Mucosa of stomach (tissue), 1 donor: Measurements from ENCODE around the gene PGAM1.

Experiments
- H3K27me3 ChIP-seq: one replicate; pipeline ENCODE4 v1.7.0; 2013; ENCODE audit warnings: mild to moderate bottlenecking, low read length; ENCODE audit not compliant: control insufficient read depth, insufficient read depth
- H3K36me3 ChIP-seq: one replicate; pipeline ENCODE4 v1.7.0; 2013; ENCODE audit warnings: low read length; ENCODE audit not compliant: control insufficient read depth, insufficient read depth
- H3K4me1 ChIP-seq: one replicate; pipeline ENCODE4 v1.7.0; 2013; ENCODE audit warnings: mild to moderate bottlenecking, low read length; ENCODE audit not compliant: control insufficient read depth, insufficient read depth
- H3K4me3 ChIP-seq: one replicate; pipeline ENCODE4 v1.7.0; 2013; ENCODE audit warnings: low read length
- H3K9ac ChIP-seq: one replicate; pipeline ENCODE4 v1.7.0; 2013; ENCODE audit warnings: mild to moderate bottlenecking, low read length, moderate library complexity
- H3K9me3 ChIP-seq: one replicate; pipeline ENCODE4 v1.7.0; 2013; ENCODE audit warnings: mild to moderate bottlenecking, low read length, moderate library complexity; ENCODE audit not compliant: control insufficient read depth
- donor health status: Pancreatic carcinoma.

The PGAM1 gene

GRCh38 chr10:97425964-97426775, at the start of gene PGAM1:
PGAM1 (plus strand) TSS chr10:97426191; CDS start chr10:97426308, 117 bp downstream.
- Histone ChIP-seq H3K9me3 (no peaks in the 10 kb centered on the region), H3K4me3 (peak within 1 kb of the TSS; percentile 77), H3K9ac (peak within 1 kb of the TSS; percentile 73), H3K27me3 (no peaks in the 10 kb centered on the region), H3K4me1 (peaks cover 17% of the 10 kb centered on the region), H3K36me3 (no peaks in the 10 kb centered on the region)

- no peak overlapping the region for H3K9ac ChIP-seq
- H3K27me3 ChIP-seq, result no peaks in the 10 kb centered on the region
- no peaks in the 10 kb centered on the region for H3K9me3 ChIP-seq
- peaks cover 14% of the 10 kb centered on the region for H3K4me1 ChIP-seq
- no peaks in the 10 kb centered on the region for H3K36me3 ChIP-seq
- no peak overlapping the region for H3K4me3 ChIP-seq
Measured at GRCh38 chr10:97376413-97376812, 49.6 kb upstream of the PGAM1 start.

- H3K9me3 ChIP-seq, result no peaks in the 10 kb centered on the region
- H3K9ac ChIP-seq, result no peak overlapping the region
- H3K27me3 ChIP-seq, result no peaks in the 10 kb centered on the region
- H3K4me3 ChIP-seq, result no peak overlapping the region
- no peaks in the 10 kb centered on the region for H3K36me3 ChIP-seq
- H3K4me1 ChIP-seq, result peaks cover 14% of the 10 kb centered on the region
Measured at GRCh38 chr10:97378933-97379921, 46.8 kb upstream of the PGAM1 start.

GRCh38 chr10:97380516-97380915, 45.5 kb upstream of the PGAM1 start:
- Histone ChIP-seq H3K9ac (no peak overlapping the region), H3K36me3 (no peaks in the 10 kb centered on the region), H3K27me3 (no peaks in the 10 kb centered on the region), H3K4me1 (peaks cover 14% of the 10 kb centered on the region), H3K9me3 (no peaks in the 10 kb centered on the region), H3K4me3 (no peak overlapping the region)

- Histone ChIP-seq H3K4me1 (peaks cover 14% of the 10 kb centered on the region), H3K27me3 (no peaks in the 10 kb centered on the region), H3K4me3 (no peak overlapping the region), H3K9me3 (no peaks in the 10 kb centered on the region), H3K9ac (no peak overlapping the region), H3K36me3 (no peaks in the 10 kb centered on the region)
Measured at GRCh38 chr10:97381626-97382025, 44.4 kb upstream of the PGAM1 start.

- no peak overlapping the region for H3K9ac ChIP-seq
- H3K4me3 ChIP-seq, result no peak overlapping the region
- H3K9me3 ChIP-seq, result no peaks in the 10 kb centered on the region
- no peaks in the 10 kb centered on the region for H3K36me3 ChIP-seq
- peaks cover 14% of the 10 kb centered on the region for H3K4me1 ChIP-seq
- H3K27me3 ChIP-seq, result no peaks in the 10 kb centered on the region
Measured at GRCh38 chr10:97383159-97383558, 42.8 kb upstream of the PGAM1 start.

- Histone ChIP-seq H3K4me1 (peaks cover 14% of the 10 kb centered on the region), H3K4me3 (no peak overlapping the region), H3K27me3 (no peaks in the 10 kb centered on the region), H3K36me3 (no peaks in the 10 kb centered on the region), H3K9me3 (no peaks in the 10 kb centered on the region), H3K9ac (no peak overlapping the region)
Measured at GRCh38 chr10:97384156-97384555, 41.8 kb upstream of the PGAM1 start.

- peaks cover 14% of the 10 kb centered on the region for H3K4me1 ChIP-seq
- no peak overlapping the region for H3K4me3 ChIP-seq
- H3K9ac ChIP-seq, result no peak overlapping the region
- H3K36me3 ChIP-seq, result no peaks in the 10 kb centered on the region
- no peaks in the 10 kb centered on the region for H3K9me3 ChIP-seq
- H3K27me3 ChIP-seq, result no peaks in the 10 kb centered on the region
Measured at GRCh38 chr10:97384641-97385040, 41.4 kb upstream of the PGAM1 start.

- Histone ChIP-seq H3K9ac (no peak overlapping the region), H3K4me3 (no peak overlapping the region), H3K9me3 (no peaks in the 10 kb centered on the region), H3K4me1 (peaks cover 6% of the 10 kb centered on the region), H3K27me3 (no peaks in the 10 kb centered on the region), H3K36me3 (no peaks in the 10 kb centered on the region)
Measured at GRCh38 chr10:97385565-97385964, 40.4 kb upstream of the PGAM1 start.

- Histone ChIP-seq H3K9me3 (no peaks in the 10 kb centered on the region), H3K4me1 (no peaks in the 10 kb centered on the region), H3K4me3 (no peak overlapping the region), H3K9ac (no peak overlapping the region), H3K36me3 (no peaks in the 10 kb centered on the region), H3K27me3 (no peaks in the 10 kb centered on the region)
Measured at GRCh38 chr10:97388152-97388551, 37.8 kb upstream of the PGAM1 start.

GRCh38 chr10:97390091-97390490, 35.9 kb upstream of the PGAM1 start:
- Histone ChIP-seq H3K4me1 (no peaks in the 10 kb centered on the region), H3K27me3 (no peaks in the 10 kb centered on the region), H3K9me3 (no peaks in the 10 kb centered on the region), H3K9ac (no peak overlapping the region), H3K4me3 (no peak overlapping the region), H3K36me3 (no peaks in the 10 kb centered on the region)

- Histone ChIP-seq H3K36me3 (no peaks in the 10 kb centered on the region), H3K4me3 (no peak overlapping the region), H3K9ac (no peak overlapping the region), H3K4me1 (no peaks in the 10 kb centered on the region), H3K27me3 (no peaks in the 10 kb centered on the region), H3K9me3 (no peaks in the 10 kb centered on the region)
Measured at GRCh38 chr10:97393034-97393573, 32.9 kb upstream of the PGAM1 start.
